Measurements from ENCODE around the gene FRMPD4. TPM values are rescaled to one million over a fixed set of nuclear protein-coding genes. Genes with fewer than 3 reads are reported as not detected.

The FRMPD4 gene
- total RNA-seq, 2 experiments from 2014 or later, result not detected

DNA sequence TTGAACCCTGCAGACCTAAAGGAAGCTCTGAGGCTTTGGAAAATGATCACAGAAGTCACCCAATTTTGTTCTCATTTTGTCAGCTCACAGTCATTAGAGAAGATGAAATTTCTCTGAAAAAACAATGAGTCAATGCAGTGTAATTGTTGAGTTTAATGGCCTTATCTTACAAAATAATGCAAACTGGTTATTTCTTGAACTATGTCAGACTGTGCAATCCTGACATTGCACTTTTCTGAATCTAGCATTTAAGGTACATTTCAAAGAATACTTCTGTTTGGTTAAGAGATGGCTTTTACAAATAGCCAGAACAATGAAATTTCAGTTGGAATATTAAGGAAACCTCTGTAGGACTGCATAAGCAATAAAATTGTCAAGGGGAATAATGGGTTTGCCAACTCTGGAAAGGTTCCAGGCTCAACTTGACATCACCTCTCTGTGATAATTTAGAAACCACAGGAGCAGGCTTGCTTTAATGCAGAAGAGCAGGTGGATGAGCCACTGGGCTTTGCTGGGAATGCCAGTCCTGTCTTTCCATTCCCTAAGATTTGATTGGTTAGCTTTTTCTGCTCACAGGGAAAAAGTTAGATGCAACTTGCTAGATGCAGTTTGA lies 222.8 kb downstream of the FRMPD4 start:
- ATAC-seq (ENCODE audit: poor library complexity) (no peak), DNase-seq (no peak)
- Mint-ChIP-seq H3K27me3 (no peaks in the 10 kb centered on the region), H3K36me3 (ENCODE audit: low read depth) (no peaks in the 10 kb centered on the region), H3K27ac (no peak overlapping the region), H3K4me1 (ENCODE audit: low read depth) (no peaks in the 10 kb centered on the region), H3K9me3 (no peaks in the 10 kb centered on the region), H3K4me3 (no peak overlapping the region)
- no peak overlapping the region for H3K4me3 ChIP-seq (ENCODE audit: low read length)
- intact Hi-C loops (cut with DNase I, micrococcal nuclease), result no loop called here
- no peaks in the 10 kb centered on the region for H3K27me3 ChIP-seq (ENCODE audit: control insufficient read depth in 1 of 2, insufficient read depth in 2 of 2, low read length in 2 of 2)
- TF ChIP-seq, protein P1, sequence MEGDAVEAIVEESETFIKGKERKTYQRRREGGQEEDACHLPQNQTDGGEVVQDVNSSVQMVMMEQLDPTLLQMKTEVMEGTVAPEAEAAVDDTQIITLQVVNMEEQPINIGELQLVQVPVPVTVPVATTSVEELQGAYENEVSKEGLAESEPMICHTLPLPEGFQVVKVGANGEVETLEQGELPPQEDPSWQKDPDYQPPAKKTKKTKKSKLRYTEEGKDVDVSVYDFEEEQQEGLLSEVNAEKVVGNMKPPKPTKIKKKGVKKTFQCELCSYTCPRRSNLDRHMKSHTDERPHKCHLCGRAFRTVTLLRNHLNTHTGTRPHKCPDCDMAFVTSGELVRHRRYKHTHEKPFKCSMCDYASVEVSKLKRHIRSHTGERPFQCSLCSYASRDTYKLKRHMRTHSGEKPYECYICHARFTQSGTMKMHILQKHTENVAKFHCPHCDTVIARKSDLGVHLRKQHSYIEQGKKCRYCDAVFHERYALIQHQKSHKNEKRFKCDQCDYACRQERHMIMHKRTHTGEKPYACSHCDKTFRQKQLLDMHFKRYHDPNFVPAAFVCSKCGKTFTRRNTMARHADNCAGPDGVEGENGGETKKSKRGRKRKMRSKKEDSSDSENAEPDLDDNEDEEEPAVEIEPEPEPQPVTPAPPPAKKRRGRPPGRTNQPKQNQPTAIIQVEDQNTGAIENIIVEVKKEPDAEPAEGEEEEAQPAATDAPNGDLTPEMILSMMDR (IDR thresholded peaks at IDR 0.05), result no peak
- H3K27ac ChIP-seq (ENCODE audit: low read depth in 1 of 2, low read length in 2 of 2), result no peak overlapping the region
- no peaks in the 10 kb centered on the region for H3K4me1 ChIP-seq (ENCODE audit: insufficient read depth, low read length)
- H3K36me3 ChIP-seq (ENCODE audit: insufficient read depth, low read length), result no peaks in the 10 kb centered on the region
- ChIA-PET CTCF (no interaction called here), POLR2A (no interaction called here)
- no peaks in the 10 kb centered on the region for H3K9me3 ChIP-seq (ENCODE audit: control insufficient read depth in 1 of 2, insufficient read depth in 1 of 2, low read length in 2 of 2)

DNA sequence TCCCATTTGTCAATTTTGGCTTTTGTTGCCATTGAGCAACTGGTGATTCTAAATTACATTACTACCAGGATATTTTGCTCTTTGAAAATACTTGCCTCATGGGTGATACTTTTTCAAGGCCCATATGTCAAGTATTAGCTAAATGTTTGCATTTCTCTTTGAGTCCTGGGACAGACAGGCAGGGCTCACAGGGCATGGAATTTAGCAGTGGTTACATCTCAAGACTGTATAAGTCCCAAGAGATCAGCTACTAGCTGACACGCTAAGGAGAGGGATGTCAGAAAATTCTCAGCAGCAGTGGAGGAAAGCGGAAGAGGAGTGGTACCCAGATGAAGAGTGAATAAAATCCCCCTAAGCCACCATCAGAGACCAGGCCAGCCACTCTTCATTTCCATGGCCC lies 224.9 kb downstream of the FRMPD4 start:
- Histone ChIP-seq H3K36me3 (ENCODE audit: insufficient read depth, low read length) (no peaks in the 10 kb centered on the region), H3K4me1 (ENCODE audit: insufficient read depth, low read length) (no peaks in the 10 kb centered on the region), H3K27ac (ENCODE audit: low read depth in 1 of 2, low read length in 2 of 2) (no peak overlapping the region), H3K27me3 (ENCODE audit: control insufficient read depth in 1 of 2, insufficient read depth in 2 of 2, low read length in 2 of 2) (no peaks in the 10 kb centered on the region), H3K9me3 (ENCODE audit: control insufficient read depth in 1 of 2, insufficient read depth in 1 of 2, low read length in 2 of 2) (no peaks in the 10 kb centered on the region), H3K4me3 (ENCODE audit: low read length) (no peak overlapping the region)
- Mint-ChIP-seq H3K9me3 (no peaks in the 10 kb centered on the region), H3K4me3 (no peak overlapping the region), H3K27ac (no peak overlapping the region), H3K4me1 (ENCODE audit: low read depth) (no peaks in the 10 kb centered on the region), H3K27me3 (no peaks in the 10 kb centered on the region), H3K36me3 (ENCODE audit: low read depth) (no peaks in the 10 kb centered on the region)
- ATAC-seq (ENCODE audit: poor library complexity), result no peak
- TF ChIP-seq, protein P1 (IDR thresholded peaks at IDR 0.05), result no peak
- no peak for DNase-seq
- intact Hi-C loops (cut with DNase I, micrococcal nuclease), result no loop called here
- POLR2A ChIA-PET, result no interaction called here
- CTCF ChIA-PET, result no interaction called here

DNA sequence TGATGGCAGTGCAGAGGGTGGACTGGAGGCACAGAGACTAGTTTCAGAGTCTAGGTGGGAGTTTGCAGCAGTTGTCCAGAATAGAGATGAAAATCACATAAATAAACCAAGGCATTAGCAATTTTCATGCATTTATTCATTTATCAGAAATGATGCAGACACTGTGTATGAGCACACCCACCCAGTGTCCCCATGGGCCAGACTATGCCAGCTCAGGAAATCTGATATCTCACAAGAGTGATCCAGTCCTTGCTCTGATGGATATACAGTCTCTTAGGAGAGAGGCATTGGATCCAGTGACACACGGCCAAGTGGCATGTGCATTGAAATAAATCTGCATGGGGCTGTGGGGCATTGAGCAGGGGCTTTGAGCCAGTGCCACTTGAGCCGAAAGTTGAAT lies 228.2 kb downstream of the FRMPD4 start:
- ChIA-PET CTCF (no interaction called here), POLR2A (no interaction called here)
- Mint-ChIP-seq H3K9me3 (no peaks in the 10 kb centered on the region), H3K4me3 (no peak overlapping the region), H3K27ac (no peak overlapping the region), H3K36me3 (ENCODE audit: low read depth) (no peaks in the 10 kb centered on the region), H3K27me3 (no peaks in the 10 kb centered on the region), H3K4me1 (ENCODE audit: low read depth) (no peaks in the 10 kb centered on the region)
- Histone ChIP-seq H3K27me3 (ENCODE audit: control insufficient read depth in 1 of 2, insufficient read depth in 2 of 2, low read length in 2 of 2) (no peaks in the 10 kb centered on the region), H3K9me3 (ENCODE audit: control insufficient read depth in 1 of 2, insufficient read depth in 1 of 2, low read length in 2 of 2) (no peaks in the 10 kb centered on the region), H3K4me1 (ENCODE audit: insufficient read depth, low read length) (no peaks in the 10 kb centered on the region), H3K36me3 (ENCODE audit: insufficient read depth, low read length) (no peaks in the 10 kb centered on the region), H3K27ac (ENCODE audit: low read depth in 1 of 2, low read length in 2 of 2) (no peak overlapping the region), H3K4me3 (ENCODE audit: low read length) (no peak overlapping the region)
- ATAC-seq (ENCODE audit: poor library complexity), result no peak
- DNase-seq, result no peak
- TF ChIP-seq, protein P1 (IDR thresholded peaks at IDR 0.05), result no peak
- intact Hi-C loops (cut with DNase I, micrococcal nuclease), result no loop called here
